Activated CD4-positive, alpha-beta T cell treated with anti-CD3 and anti-CD28 coated beads, Interleukin-10, Interleukin-2, amounts not matched to agents 100 ng/mL and 50 ng/mL, durations not matched to agents 16 hours and 8 hours (primary cell): Measurements from ENCODE around the gene FBXO27.
"Not testable (repeated sequence)": the region's sequence is repeated elsewhere in the genome, so short reads cannot be mapped to it uniquely, and the experiment has no call there.

Source experiments
- DNase-seq: peaks from one replicate; pipeline ENCODE4 v3.0.0-alpha.2; 2020

The FBXO27 gene

DNA sequence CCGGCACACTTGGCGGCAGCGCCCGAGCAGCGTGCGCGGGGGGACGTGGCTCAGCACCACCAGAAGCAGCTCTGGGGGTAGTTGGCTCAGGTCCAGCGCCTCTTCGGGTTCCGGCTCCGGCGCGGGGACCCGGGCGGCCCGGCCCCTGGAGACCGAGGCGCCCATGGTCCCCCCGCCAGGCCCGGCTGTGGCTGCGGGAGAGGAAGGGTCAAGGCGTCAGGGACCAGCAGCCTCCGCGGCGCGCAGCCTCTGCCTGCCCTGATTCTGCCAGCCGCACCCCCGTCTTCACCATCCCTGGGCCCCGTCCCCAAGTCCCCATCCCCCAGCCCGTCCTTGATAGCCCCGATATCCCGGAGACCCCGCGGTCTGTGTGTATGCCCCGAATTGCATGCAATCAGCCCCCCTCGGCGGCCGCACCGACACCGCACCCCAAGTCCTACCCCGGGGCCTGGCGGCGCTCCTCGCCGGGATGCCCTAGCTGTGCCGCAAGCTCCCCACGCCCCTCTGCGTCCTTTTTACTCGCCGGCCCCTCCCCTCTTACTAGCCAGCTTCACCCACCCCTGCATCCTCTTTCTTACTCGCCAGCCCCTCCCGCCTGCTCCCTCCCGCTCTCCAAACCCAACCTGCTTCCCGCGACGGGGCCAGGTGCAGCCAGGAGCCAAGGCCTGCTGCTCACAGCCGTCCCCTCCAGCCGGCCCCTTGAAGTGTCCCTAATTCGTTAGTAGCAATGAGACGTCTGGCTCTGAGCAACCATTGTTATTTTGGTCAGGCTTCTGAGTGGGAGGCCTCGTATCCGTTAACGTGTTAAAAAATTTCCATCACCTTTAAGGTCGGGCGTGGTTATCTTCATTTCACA, at the start of gene FBXO27:
FBXO27 (minus strand) TSS at position 487 of the 856 bp plus-strand sequence; CDS start at position 165, 322 bp downstream.
- no peak for DNase-seq

DNA sequence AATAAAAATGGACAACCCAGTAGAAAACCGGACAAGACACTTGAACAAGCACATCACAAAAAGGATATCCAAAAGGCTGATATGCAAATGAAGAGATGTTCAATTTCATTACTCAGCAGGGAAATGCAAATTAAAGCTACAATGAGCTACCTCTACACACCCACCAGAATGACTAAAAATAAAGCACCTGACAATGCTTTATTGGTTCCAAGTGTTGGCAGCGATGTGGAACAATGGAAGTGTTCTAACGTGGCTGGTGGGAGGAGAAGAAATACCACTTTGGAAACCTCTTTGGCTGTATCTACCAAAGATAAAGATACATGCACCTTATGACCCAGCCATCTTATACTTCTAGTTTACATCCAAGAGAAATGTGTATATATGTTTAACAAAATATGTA, 48.1 kb upstream of the FBXO27 start:
- DNase-seq, result no peak

GRCh38 chr19:39078436-39079200, 46.3 kb upstream of the FBXO27 start:
- DNase-seq, result no peak

DNA sequence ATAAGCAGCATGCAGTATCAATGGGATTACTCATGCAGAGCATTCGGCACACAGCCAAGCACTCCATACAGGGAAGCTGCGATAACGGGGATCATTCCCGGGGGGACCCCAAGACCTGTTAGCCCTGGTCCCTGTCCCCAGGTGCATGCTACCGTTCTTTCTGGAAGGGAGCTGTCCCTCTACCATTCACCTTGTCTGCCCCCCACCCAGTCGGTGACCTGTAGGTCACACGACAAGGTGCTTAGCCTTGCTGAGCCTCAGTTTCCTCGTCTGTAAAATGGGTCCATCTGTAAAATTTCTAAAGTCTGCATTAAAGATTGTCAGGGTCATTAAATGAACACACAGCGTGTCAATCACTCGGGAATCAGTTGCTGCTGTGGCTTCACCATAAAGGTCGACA, 45.0 kb upstream of the FBXO27 start:
- DNase-seq, result no peak

- no peak for DNase-seq
Measured at GRCh38 chr19:39074942-39075341, 42.6 kb upstream of the FBXO27 start.

DNA sequence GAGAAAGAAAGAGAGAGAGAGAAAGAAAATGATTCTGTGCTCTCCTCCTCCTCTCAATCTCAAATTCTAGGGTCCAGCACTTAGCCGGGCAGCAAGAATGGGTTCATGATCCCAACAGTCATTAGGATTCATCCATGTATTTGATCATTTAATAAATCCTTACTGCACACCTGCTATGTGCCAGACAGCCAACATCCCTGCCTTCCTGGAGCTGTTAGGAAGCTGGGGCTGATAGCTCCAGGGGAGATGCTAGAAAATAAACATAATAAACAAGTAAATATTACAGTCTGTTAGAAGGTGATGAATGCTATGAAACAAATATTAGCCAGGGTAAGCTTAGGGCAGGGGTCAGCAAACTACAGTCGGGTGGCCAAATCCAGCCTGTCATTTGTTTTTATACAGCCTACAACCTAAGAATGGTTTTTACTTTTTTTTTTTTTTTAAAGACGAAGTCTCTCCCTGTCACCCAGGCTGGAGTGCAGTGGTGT, 41.9 kb upstream of the FBXO27 start:
- DNase-seq, result no peak

- DNase-seq, result no peak
Measured at GRCh38 chr19:39070888-39071287, 38.5 kb upstream of the FBXO27 start.

GRCh38 chr19:39068259-39068658, 35.9 kb upstream of the FBXO27 start:
- not testable (repeated sequence) for DNase-seq

- no peak for DNase-seq
Measured at GRCh38 chr19:39067104-39067503, 34.8 kb upstream of the FBXO27 start.

GRCh38 chr19:39065928-39066327, 33.6 kb upstream of the FBXO27 start:
- no peak for DNase-seq

GRCh38 chr19:39064405-39064804, 32.1 kb upstream of the FBXO27 start:
- no peak for DNase-seq

DNA sequence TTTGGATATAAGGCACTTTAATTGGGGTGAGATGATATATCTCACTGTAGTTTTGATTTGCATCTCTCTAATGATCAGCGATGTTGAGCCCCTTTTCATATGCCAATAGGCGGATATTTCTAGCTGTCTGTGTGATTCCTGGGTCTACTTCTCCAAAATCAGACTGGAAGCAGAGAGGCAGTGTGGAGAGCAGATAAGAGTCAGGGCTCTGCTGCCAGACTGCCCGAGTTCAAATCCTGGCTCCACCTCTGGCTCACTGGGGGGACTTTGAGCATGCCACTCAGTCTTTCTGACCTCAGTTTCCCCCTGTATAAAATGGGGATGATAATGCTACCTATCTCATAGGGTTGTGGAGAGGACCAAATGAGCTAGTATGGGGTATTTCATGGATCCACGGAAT, 27.8 kb upstream of the FBXO27 start:
- no peak for DNase-seq

DNA sequence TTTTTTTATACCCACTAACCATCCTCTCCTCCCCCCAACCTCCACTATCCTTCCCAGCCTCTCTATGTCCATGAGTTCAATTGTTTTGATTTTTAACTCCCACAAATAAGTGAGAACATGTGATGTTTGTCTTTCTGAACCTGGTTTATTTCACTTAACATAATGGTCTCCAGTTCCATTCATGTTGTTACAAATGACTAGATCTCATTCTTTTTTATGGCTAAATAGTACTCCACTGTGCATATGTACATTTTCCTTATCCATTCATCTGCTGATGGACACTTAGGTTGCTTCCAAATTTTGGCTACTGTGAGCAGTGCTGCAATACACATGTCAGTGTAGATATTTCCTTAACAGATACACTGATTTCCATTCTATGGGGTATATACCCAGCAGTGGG, 27.0 kb upstream of the FBXO27 start:
- no peak for DNase-seq

DNA sequence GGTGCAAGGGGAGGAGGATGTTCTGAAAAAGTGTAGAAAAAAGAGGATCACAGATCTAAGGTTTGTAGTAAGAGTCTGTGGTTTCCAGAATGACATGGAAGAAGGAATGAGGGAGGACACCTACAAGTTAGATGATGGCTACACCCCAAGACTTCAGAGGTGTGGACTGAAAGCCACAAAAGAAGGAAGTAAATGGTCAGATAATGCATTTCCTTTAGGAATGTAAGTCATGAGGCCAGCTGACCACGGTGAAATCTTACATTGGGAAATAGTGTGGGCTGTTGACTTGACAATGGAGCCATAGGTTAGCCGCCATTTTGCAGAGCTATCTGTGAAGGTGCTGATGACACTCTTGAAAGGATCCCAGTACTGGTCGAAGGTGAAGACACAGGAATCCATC, 25.3 kb upstream of the FBXO27 start:
- DNase-seq, result no peak

- no peak for DNase-seq
Measured at GRCh38 chr19:39054091-39054470, 21.7 kb upstream of the FBXO27 start.

DNA sequence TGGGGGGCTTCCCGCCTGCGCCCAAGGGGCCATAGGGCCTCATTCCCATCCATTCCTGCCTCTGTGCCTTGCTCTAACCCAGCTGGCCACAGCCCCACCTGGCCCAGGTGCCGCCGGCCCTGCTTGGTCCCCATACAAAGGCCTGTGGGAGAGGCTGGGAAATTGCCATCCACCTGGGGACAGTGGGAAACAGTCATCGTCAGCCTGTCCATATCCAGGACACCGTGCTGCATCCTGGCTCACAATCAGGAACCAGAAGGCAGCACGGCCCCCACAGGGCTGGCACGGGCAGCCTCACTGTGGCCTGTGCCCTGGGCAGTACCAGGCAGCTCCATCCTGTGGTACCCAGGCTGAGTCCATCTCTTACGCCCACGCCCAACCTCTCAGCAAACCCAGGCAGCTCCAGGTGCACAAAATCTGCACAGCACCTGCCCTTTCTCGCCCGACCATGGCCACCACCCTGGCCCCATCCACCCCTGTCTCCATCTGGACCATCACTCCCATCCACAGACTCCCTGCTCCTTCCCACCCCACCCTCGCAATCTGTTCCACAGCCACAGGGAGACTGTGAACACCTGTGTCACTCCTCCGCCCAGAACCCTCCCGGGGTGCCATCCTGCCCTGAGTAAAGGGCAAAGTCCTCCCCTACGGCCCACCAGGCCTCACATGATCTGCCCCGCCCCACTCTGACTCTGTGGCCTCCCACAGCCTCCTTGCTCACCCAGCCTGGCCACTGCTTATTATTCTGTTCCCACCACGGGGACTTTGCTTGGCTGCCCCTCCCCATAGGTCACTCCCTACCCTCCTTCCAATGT, 21.1 kb upstream of the FBXO27 start:
- no peak for DNase-seq

- no peak for DNase-seq
Measured at GRCh38 chr19:39052846-39053245, 20.5 kb upstream of the FBXO27 start.

- DNase-seq, result peak; percentile 74
Measured at GRCh38 chr19:39052243-39052746, 19.9 kb upstream of the FBXO27 start.

GRCh38 chr19:39047073-39047472, 14.7 kb upstream of the FBXO27 start:
- no peak for DNase-seq

DNA sequence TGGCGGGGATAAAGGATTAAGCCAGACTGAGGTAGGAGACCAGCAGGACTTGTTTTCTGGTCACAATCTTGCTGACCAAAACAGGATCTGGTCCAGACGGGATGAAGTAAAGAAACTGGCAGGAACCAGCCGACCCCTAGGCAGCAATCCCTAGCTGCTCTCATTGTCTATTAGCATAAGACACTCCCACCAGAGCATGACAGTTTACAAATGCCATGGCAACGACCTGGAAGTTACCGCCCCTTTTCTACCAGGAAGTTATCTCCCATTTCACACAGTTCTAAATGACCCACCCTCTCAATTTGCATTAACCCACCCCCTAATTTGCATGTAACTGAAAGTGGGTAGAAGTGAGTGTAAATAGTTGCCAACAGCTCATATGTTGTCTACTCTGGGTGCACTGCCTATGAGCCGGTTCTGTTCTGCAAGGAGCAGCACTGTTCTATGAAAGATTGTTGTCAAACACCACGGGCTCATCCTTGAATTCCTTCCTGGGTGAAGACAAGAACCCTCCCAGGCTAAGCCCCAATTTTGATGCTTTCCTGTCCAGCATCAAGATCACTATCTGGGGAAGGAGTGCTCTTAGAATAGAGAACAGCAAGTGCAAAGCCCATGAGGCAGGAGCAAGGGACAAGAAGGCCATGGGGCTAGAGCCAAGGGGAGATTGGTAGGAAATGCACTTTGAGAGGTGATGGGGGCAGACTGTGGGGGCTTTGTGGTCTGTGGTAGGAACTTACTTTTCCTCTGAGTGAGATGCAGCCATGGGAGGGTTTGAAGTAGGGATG, 13.9 kb upstream of the FBXO27 start:
- peak; percentile 15 for DNase-seq

DNA sequence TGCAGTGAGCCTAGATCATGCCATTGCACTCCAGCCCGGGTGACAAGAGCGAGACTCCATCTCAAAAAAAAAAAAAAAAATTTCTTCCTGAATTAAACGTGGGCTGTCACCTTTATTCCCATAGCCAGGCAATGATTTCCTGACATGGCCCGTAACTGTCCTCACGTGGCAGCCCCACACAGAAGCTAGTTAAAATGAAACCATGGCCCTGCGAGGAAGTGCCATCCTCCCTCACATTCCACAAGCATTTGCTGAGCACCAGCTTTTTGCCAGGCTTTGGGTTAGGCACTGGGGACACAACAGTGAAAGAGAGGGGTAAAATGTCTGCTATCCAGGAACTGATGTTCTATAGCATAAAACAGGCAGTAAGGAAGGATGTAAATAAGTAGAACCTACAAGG, 13.2 kb upstream of the FBXO27 start:
- no peak for DNase-seq

DNA sequence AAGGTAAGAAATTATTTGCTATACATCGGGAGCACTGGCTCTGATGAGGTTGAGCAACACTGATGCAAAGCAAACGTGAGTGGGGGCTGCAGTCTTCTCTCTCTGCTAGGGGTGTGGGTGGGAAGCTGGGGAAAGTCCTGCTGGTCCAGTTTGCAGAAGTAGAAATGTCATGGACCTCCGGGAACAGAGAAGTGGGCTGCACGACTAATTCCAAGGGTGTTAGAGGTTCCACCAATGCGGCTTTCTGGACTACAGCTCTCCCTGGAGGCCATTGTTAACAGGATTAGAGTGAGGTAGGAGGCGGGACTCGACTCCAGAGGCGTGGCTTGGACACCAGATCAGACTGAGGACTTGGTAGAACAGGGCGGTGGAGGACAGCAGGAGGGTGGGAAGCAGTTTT, 5.7 kb upstream of the FBXO27 start:
- DNase-seq, result no peak
